ENCODE data around the gene BEND3.

DNA sequence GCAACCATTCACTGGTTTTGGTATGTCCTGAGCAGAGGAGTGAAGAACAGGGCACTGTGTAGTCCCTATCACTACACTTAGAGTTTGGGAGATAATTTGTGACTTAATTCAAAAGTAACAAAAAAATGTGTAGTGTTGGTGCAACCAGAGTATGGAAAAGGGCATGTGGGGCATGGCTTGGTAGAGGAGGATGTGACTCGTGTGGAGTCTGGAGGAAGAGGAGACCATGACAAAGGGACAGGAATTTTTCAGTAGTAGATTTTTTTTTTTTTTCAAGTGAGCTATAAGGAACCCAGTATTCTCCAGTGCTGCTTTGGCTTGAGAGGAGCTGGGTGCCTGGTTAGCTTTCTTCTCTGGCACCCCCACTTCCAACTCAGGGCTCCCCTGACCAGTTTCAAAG is 82.2 kb downstream of the BEND3 start:
- TF ChIP-seq, protein P1, sequence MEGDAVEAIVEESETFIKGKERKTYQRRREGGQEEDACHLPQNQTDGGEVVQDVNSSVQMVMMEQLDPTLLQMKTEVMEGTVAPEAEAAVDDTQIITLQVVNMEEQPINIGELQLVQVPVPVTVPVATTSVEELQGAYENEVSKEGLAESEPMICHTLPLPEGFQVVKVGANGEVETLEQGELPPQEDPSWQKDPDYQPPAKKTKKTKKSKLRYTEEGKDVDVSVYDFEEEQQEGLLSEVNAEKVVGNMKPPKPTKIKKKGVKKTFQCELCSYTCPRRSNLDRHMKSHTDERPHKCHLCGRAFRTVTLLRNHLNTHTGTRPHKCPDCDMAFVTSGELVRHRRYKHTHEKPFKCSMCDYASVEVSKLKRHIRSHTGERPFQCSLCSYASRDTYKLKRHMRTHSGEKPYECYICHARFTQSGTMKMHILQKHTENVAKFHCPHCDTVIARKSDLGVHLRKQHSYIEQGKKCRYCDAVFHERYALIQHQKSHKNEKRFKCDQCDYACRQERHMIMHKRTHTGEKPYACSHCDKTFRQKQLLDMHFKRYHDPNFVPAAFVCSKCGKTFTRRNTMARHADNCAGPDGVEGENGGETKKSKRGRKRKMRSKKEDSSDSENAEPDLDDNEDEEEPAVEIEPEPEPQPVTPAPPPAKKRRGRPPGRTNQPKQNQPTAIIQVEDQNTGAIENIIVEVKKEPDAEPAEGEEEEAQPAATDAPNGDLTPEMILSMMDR (IDR thresholded peaks at IDR 0.05; ENCODE audit: low read depth, low read length), result no peak
- no peak for TF ChIP-seq EZH2phosphoT487 (IDR thresholded peaks at IDR 0.05; ENCODE audit: low read depth)
